WERI-Rb-1 (cell line): Measurements from ENCODE around the gene CD300H.
A peak's percentile ranks its signal among the peaks of the same experiment; 100 is the strongest.

ENCODE experiments used
- DNase-seq: peaks from one replicate; pipeline ENCODE4 v3.0.0-alpha.2; 2020
- H3K27ac ChIP-seq: fragments of 250-450 bp; sonication (Bioruptor Pico); 2 replicates; pipeline ENCODE4 v1.5.1; 2020; ENCODE audit warnings: mild to moderate bottlenecking, moderate library complexity
- H3K27me3 ChIP-seq: fragments of 250-450 bp; sonication (Bioruptor Pico); 2 replicates; pipeline ENCODE4 v1.5.1; 2021; ENCODE audit warnings: mild to moderate bottlenecking, low read depth, moderate library complexity; ENCODE audit not compliant: insufficient read depth, severe bottlenecking
- H3K36me3 ChIP-seq: fragments of 250-450 bp; sonication (Bioruptor Pico); 2 replicates; pipeline ENCODE4 v1.5.1; 2020; ENCODE audit warnings: mild to moderate bottlenecking, moderate library complexity
- H3K4me3 ChIP-seq: 2 replicates; pipeline ENCODE4 v1.5.1; 2011; ENCODE audit warnings: low read depth, mild to moderate bottlenecking, control low read depth, low read length
- H3K9me3 ChIP-seq: fragments of 250-450 bp; sonication (Bioruptor Pico); 2 replicates; pipeline ENCODE4 v1.5.1; 2021; ENCODE audit warnings: mild to moderate bottlenecking, moderate library complexity; ENCODE audit not compliant: severe bottlenecking
- TF ChIP-seq, protein P1 (sequence below): IDR thresholded peaks from 2 replicates; pipeline ENCODE4 v1.5.1; 2011; ENCODE audit warnings: low read depth, mild to moderate bottlenecking, control low read depth, inconsistent platforms, low read length

Gene CD300H

DNA sequence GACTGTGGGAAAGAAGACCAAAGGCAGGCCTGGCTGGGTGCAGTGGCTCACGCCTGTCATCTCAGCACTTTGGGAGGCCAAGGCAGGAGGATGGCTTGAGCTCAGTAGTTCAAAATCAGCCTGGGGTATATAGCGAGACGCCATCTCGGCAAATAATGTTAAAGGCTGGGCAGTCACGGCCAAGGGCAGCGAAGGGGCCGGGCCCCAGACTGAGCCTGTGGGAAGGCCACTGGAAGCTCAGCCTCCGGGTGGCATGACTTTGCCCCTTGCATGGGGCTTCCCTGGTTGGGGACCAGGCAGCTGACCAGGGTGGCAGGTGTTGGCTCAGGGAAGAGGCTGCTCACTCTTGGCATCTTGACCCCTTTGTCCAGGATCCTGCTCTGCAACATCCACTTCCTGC, 38.7 kb upstream of the CD300H start:
- TF ChIP-seq, protein P1, sequence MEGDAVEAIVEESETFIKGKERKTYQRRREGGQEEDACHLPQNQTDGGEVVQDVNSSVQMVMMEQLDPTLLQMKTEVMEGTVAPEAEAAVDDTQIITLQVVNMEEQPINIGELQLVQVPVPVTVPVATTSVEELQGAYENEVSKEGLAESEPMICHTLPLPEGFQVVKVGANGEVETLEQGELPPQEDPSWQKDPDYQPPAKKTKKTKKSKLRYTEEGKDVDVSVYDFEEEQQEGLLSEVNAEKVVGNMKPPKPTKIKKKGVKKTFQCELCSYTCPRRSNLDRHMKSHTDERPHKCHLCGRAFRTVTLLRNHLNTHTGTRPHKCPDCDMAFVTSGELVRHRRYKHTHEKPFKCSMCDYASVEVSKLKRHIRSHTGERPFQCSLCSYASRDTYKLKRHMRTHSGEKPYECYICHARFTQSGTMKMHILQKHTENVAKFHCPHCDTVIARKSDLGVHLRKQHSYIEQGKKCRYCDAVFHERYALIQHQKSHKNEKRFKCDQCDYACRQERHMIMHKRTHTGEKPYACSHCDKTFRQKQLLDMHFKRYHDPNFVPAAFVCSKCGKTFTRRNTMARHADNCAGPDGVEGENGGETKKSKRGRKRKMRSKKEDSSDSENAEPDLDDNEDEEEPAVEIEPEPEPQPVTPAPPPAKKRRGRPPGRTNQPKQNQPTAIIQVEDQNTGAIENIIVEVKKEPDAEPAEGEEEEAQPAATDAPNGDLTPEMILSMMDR = no peak
- H3K4me3 ChIP-seq = no peak overlapping the region
- no peaks in the 10 kb centered on the region for H3K36me3 ChIP-seq
- no peak for DNase-seq
- peaks cover 11% of the 10 kb centered on the region for H3K9me3 ChIP-seq
- peaks cover 24% of the 10 kb centered on the region for H3K27me3 ChIP-seq
- no peak overlapping the region for H3K27ac ChIP-seq

DNA sequence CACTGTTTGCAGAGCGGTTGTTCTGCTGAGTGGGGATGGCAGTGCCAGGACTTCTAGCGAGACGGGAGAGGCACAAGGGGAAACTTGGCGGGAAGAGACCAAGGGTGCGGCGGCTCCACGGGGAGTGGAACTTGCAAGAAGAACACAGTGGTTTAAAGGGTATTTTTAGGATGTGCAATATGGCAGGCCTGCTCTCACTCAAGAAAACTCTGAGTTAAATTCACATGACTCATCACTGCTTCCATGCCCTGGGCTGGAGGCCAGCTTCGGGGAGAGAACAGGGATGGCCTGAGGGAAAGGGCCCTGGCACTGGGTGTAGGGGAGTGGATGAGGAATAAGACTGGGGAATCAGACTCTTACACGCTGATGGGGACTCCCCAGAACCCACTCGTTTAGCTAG, 38.1 kb upstream of the CD300H start:
- peaks cover 11% of the 10 kb centered on the region for H3K9me3 ChIP-seq
- H3K36me3 ChIP-seq = no peaks in the 10 kb centered on the region
- DNase-seq = no peak
- TF ChIP-seq, protein P1 = no peak
- peaks cover 31% of the 10 kb centered on the region for H3K27me3 ChIP-seq
- no peak overlapping the region for H3K27ac ChIP-seq
- H3K4me3 ChIP-seq = no peak overlapping the region

DNA sequence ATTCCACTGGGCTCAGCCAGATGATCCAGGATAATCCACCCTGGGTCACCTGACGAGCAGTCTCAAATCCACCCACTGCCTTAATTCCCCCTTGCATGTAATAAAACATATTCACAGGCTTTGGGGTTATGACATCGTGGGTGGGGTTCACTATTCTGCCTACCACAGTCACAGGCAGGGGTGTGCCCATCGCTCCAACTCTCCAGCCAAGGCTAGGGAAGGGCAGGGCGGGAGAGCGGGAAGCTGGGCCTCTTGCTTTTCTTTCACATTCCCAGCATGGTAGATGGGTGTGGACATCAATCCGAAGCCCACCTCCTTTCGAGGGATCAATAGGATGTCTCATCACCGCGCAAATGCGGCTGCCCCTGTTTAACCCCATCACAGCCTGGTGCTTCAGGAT, 37.5 kb upstream of the CD300H start:
- Histone ChIP-seq H3K27me3 (peaks cover 36% of the 10 kb centered on the region), H3K9me3 (peaks cover 11% of the 10 kb centered on the region), H3K27ac (no peak overlapping the region), H3K4me3 (no peak overlapping the region), H3K36me3 (no peaks in the 10 kb centered on the region)
- TF ChIP-seq, protein P1 = no peak
- peak; percentile 74 for DNase-seq

DNA sequence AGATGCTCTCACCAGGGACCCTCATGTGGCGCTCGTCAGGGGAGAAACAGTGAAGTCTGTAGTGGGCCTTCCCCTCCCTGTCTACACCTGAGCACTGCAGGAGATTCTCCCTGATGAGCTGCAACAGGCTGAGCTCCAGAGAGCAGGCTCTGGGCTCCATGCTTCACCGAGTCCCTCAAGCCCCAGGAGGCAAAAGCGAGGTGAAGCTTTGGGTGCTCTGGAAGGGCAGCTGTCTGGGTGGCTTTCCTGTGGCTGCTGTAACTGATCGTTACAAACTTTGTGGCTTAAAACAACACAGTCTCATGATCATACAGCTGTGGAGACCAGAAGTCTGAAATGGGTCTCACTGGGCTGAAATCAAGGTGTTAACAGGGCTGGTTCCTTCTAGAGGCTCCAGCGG, 36.9 kb upstream of the CD300H start:
- TF ChIP-seq, protein P1 = no peak
- no peak overlapping the region for H3K27ac ChIP-seq
- DNase-seq = no peak
- peaks cover 9% of the 10 kb centered on the region for H3K9me3 ChIP-seq
- H3K4me3 ChIP-seq = no peak overlapping the region
- peaks cover 39% of the 10 kb centered on the region for H3K27me3 ChIP-seq
- no peaks in the 10 kb centered on the region for H3K36me3 ChIP-seq

DNA sequence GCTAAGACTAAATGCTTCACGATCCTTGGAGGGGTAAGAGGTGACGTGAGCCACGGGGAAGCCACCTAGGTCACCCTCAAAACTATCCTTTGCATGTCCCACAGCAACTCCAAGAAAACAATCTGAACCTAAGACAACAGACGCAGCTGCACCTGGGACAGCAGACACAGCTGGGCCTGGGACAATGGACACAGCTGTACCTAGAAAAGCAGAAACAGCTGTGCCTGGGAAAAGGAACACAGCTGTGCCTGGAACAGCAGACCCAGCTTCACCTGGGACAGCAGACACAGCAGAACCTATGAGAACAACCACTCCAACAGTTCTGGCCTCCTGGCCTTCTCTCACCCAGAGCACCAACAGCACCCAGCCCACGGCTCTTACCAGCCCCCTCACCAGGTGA, 36.4 kb upstream of the CD300H start:
- TF ChIP-seq, protein P1 = no peak
- peaks cover 43% of the 10 kb centered on the region for H3K27me3 ChIP-seq
- H3K36me3 ChIP-seq = no peaks in the 10 kb centered on the region
- peaks cover 7% of the 10 kb centered on the region for H3K9me3 ChIP-seq
- no peak overlapping the region for H3K4me3 ChIP-seq
- no peak for DNase-seq
- H3K27ac ChIP-seq = no peak overlapping the region

DNA sequence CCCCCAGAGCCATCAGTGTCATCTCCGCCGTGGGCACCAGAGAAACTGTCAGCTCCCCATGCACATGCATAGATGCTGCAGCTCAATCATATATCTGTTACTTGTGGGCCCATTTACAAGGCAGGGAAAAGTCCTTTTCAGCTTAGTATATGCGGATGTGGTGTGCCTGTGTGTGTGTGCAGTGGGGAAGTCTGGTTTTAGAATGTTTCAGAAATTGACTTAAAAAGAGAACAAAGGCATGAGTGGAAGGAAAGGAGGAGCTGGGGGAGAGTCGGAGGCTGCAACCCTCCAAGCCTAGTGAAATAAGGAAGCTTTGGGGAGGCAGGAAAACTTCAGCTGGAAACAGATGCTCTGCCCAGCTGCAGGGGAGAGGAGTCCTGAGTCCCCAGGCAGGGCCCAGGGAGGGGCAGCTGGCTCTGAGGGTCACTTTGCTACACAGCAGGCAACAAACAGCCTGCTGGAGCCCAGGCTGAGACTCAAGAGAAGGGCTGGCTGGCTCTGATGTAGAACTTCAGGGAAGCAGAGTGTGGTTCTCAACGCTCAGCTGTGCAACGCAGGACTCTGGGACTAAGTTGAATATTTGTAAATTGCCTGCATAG, 35.8 kb upstream of the CD300H start:
- Histone ChIP-seq H3K4me3 (no peak overlapping the region), H3K9me3 (peaks cover 7% of the 10 kb centered on the region), H3K27ac (no peak overlapping the region), H3K27me3 (peaks cover 50% of the 10 kb centered on the region), H3K36me3 (no peaks in the 10 kb centered on the region)
- TF ChIP-seq, protein P1 = no peak
- DNase-seq = no peak
